Measurements from ENCODE around the gene EMP2.
A peak's percentile ranks its signal among the peaks of the same experiment; 100 is the strongest.
"Not testable (repeated sequence)": the region's sequence is repeated elsewhere in the genome, so short reads cannot be mapped to it uniquely, and the experiment has no call there.

Gene EMP2

DNA sequence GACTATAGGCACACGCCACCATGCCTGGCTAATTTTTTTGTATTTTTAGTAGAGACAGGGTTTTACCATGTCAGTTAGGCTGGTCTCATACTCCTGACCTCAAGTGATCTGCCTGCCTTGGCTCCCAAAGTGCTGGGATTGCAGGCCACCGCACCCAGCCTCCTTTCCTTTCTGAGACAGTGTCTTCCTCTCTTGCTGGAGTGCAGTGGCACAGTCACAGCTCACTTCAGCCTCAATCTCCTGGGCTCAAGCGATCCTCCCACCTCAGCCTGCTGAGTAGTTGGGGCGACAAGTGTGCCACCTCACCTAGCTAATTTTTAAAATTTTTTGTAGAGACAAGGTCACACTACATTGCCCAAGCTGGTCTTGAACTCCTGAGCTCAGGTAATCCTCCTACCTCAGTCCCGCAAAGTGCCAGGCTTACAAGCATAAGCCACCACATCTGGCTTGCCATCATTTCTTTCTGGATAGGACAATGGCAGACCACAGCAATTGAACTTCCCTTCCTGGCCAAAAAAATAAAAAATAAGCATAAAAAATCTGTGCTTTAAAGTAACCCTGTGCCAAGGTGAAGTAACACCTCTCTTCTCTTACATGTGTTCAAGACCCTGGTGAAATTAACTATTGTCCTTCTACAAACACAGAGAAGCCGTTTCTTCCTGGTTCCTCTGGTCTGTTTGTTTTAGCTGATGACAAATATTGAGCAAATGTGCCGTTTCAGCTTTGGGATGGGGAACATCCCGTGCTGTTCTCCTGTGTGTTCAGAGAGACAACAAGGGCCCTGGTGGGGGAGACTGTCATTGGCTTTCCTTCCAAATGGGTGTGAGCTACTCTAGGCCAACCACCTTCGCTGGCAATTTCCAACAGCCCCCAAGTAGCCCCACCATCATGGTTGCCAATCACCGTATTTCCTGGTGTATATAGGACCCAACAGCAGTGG lies 60.2 kb downstream of the EMP2 start:
- DNase-seq, result no peak

DNA sequence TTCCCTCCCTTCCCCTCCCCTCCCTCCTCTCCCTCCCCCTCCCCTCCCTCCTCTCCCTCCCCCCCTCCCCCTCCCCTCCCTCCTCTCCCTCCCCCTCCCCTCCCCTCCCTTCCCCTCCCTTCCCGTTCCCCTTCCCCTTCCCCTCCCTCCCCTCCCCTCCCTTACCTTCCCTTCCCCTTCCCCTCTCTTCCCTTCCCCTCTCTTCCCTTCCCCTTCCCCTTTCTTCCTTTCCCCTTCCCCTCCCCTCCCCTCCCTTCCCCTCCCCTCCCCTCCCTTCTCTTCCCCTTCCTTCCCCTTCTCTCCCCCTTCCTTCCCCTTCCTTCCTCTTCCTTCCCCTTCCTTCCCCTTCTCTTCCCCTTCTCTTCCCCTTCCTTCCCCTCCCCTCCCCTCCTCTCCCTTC lies 61.1 kb downstream of the EMP2 start:
- no peak for DNase-seq

DNA sequence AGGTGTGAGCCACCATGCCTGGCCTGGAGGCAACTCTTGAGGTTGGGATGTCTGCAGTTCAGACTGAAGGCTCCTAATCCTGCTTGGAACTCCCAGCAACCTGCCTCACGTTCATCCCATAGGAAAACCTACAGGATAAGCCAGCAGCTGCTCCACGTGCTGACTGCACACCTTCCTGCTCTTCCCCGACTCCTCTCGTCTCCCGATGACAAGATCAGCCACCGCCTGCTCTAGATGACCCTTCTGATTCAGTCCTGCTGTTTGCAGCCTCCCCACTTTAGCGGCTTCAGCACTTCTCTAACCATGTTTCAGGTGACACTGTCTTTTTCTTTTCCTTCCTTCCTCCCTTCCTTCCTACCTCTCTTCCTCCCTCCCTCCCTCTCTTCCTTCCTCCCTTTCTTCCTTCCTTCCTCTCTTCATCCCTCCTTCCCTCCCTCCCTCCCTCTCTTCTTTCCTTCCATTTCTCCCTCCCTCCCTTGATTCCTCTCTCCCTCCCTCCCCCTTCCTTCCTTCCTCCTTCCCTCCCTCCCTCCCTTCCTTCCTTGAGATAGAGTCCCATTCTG lies 61.8 kb downstream of the EMP2 start:
- no peak for DNase-seq

DNA sequence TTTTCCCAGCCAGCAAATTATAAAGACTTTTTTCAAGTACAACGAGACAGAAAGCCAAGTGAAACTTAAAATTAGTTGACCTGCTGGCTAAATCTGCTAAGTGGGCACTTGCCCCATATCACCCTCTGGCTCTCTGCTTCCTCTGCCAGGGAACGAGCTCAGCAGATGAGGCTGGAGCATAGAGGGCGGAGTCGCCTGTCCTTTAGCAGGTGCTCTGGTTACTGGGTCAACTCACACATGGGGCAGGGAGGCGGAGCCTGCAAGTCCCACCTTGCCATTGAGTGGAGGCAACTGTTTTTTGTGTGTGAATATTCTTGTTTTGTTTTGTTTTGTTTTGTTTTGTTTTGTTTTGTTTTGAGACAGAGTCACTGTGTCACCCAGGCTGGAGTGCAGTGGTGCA lies 62.5 kb downstream of the EMP2 start:
- no peak for DNase-seq

DNA sequence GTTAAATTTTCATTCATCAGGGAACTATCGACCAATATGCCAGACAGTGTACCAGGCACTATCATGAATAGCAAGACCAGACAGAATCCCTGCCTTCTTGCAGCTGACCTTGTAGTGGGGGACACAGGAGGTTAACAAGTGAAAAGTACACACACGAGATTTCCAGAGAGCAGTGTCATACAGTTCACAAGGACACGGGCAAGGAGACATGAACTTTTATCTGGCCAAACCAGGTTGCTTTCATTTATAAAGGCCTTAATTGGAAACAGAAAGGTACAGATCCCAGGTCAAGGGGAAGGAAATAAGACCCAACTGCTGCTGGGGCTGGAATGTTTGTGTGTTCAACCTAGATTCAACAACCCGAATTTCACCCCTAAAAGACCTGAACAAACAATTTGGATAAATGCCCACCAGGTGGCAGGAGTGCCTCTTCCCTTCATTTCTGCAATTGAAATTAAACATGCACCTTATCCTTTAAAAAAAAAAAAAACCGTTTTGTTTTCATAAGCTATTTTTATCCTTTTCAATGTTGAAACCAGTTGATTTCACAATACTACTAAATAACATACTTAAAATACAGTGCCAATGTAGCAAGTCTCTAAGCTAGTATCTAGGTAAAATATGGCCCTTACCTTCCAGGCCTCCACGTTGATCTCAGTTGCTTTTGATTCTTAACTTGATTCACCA lies 65.9 kb downstream of the EMP2 start:
- peak; percentile 28 for DNase-seq

DNA sequence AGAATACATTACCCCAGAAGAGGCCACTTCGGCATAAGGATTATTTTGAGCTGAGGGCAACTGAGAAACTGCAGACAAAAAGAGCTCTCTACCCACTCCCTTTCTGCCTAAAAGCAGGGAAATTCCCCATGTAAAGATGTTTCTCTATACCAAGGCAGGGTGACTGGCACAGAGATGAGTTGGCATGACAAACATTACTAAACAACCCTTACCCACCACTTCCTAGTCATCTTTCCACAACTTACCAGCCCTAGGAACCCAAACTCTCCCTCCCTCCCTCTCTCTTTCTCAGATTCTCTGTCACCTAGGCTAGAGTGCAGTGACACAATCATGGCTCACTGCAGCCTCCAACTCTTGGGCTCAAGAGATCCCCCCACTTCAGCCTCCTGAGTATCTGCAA lies 68.6 kb downstream of the EMP2 start:
- DNase-seq, result no peak

DNA sequence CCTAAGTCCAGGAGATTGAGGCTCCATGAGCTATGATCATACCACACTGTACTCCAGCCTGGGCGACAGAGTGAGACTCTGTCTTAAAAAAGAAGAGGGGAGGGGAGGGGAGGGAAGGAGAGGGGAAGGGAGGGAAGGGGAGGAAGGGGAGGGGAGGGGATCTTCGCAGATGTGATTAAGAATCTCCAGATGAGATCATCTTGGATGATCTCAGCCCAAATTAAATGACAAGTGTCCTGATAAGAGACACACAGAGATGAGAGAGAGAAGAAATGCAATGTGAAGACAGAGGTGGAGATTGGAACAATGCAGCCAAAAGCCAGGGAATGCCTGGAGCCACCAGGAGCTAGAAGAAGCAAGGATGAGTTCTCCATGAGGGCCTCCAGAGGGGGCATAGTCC lies 70.1 kb downstream of the EMP2 start:
- no peak for DNase-seq

DNA sequence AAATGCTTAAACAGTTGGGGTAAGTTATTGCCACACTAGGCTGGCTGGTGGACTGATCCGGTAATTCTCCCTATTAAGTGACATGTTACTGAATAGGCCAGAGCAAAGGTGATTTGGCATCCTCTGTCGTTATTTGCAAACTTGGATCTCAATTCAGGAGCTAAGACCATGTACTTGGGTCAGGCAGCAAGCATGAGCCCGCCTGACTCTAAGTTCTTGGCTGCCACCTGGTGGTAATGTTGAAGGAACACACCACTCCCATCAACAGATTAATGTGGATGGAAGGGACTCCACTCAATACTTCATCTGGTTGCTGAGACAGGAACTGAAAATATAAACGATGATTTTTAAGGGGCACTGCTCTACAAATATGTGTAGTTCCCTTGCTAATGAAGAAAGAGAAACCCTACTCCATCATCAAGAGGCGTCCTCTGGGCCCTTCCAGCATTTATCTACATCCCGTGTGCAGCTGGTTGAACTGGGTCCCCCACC lies 70.8 kb downstream of the EMP2 start:
- peak; percentile 49 for DNase-seq

DNA sequence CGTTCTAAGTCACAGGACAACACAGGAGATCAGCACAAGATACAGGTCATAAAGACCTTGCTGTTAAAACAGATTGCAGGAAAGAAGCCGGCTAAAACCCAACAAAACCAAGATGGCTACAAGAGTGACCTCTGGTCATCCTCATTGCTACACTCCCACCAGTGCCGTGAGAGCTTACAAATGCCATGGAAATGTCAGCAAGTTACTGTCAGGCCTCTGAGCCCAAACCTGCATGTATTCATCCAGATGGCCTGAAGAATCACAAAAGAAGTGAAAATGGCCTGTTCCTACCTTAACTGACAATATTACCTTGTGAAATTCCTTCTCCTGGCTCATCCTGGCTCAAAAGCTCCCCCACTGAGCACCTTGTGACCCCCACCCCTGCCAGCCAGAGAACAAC lies 75.1 kb downstream of the EMP2 start:
- not testable (repeated sequence) for DNase-seq

DNA sequence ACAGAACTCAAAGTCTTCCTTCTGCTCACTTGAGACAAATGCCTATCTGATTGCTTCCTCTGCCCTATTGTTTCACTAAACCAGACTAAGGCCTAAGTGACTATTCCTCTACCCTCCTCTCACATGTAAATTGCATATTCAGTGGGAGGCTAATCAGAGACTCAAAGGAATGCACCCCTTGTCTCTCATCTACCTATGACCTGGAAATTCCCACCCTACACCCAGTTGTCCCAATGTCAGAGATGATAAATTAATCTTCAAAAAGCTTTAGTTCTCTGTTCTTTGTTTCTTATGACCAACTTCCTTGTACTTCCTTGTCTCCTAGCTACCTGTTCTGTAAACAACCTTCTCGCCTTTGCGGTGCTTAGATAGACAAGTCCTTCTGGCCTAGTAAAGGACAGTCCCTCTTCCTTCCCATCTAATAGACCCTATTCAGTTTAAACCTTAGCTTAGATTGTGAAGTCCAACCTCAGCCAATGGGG lies 76.0 kb downstream of the EMP2 start:
- DNase-seq, result no peak

DNA sequence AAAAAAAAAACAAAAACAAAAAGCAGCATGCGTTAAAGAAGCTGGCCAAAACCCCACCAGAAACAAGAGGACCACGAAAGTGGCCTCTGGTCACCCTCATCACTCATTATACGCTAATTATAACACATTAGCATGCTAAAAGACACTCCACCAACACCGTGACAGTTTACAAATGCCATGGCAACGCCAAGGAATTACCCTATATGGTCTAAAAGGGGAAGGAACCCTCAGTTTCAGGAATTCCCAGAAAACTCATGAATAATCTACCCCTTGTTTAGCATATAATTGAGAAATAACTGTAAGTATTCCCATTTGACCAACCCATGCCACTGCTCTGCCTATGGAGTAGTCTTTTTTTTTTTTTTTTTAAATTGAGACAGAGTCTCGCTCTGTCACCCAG lies 77.6 kb downstream of the EMP2 start:
- no peak for DNase-seq

DNA sequence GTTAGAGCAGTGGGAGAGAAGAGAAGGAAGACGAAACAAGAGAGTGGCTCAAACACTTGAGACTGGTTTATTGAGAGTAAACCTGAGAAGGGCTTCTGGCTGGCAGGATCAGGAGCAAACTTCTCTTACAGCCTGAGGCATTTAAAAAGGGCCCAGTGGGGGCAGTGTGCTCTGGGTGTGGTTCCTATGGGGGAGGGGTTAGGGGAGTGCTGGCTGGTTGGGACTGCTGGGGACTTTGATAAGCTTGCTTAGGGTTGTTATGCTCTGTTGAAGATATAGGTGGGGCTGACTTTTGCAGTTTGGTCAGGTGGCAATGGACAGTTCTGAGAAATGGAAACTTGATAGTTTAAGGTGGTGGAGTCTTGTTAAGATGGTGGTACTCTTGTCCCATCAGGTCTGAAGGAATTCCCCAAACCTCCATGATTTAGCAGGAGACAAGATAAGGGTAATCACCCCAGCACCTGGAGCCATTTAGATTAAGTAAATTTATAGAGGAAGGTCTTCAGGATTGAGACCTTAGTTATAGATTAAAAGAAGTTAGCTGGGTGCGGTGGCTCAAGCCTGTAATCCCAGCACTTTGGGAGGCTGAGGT lies 79.3 kb downstream of the EMP2 start:
- no peak for DNase-seq

DNA sequence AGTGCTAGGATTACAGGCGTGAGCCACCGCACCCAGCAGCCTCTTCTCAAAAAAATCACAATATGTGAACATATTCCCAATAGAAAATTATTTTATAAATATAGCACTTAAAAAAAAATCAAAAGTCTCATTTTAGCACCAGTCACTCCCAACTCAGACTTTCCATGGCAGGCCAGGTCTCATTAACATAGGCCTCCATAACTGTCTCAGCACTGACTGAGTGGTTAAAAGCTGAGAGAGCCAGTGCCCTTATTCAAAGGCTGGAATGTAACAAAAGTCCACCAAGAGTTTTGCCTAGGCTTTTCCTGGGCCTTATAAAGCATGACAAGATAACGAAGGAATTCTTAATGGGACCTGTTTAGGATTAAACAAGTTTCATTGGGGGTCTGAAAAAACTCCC lies 79.8 kb downstream of the EMP2 start:
- DNase-seq, result no peak

DNA sequence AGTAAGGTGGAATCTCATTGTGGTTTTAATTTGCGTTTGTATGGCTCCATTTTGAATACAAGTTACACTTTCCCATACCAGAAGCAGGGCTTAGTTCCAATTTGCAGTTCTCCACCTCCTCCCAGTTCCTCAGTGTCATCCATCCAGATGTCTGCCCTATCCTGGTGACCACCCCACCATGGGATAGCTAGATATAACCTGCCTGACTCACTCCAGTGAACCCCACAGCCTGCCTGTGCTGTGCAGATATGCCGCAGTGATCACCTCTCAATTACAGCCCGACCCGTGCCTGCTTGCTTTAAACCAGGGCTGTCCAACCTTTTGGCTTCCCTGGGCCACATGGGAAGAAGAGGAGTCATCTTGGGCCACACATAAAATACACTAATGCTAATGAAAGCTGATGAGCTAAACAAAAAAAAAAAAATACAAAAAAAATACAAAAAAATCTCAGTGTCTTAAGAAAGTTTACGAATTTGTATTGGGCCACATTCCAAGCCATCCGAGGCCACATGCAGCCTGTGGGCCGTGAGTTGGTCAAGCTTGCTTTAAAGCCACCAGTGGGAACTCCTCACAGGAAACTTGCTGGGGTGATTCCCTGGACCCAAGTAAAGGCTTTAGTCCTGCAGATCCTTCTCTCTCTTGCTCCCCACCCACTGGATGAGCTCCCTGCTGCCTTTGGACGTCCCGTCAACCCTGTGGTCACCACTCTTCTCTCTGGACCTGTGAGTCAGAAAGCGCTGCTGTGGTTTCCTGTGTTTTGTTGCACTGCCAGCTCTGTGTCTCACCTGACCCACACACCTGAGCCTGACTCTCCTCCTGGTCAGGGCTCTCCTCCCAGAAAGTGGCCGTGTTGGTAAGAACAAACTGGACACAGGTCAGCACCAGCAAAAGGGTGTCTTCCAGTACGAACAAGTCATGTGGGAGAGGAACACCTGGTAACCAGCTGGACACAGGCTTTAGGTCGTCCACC lies 83.0 kb downstream of the EMP2 start:
- DNase-seq, result no peak

DNA sequence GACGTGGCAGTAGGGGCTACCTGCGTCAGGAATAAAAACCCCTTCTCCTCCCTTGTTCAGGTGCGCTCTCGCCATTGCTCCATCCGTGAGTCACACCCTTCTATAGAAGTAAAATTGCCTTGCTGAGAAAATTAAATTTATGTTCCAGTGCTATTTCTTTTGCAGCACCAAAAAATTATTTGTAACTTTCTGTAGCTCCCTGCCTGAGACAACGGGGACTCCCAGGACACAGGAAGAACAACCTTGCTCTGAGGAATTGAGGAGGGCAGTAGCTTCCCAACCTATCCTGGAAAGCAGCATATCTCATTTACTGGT lies 85.4 kb downstream of the EMP2 start:
- no peak for DNase-seq

DNA sequence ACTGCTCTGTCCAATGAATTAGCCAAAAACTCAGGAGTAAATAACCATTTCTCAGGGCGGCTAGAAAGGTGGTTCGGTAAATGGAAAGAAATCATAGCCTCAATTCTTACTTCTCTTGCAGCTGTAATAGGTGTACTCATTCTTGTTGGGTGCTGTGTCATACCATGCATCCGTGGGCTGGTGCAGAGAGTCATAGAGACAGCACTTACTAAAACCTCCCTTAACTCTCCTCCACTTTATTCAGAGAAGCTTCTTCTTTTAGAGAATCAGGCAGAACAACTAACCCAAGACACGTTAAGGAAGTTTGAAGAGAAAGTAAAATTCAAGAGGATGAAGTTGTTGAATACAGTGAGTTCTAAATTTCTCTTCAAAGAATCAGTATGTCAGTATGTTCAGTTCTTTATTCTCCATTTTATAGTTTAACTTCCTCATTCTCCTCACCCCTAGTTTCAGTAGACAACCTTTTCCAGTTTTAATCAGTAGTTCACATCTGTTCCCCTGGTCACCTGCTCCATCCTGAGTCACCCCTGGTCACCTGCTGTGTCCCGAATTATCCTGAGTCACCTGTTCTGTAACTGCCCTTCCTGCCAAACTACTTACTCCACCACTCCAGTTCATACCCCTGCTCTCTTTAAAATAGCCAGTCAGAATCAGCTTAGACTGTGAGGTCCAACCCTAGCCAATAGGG lies 85.9 kb downstream of the EMP2 start:
- DNase-seq, result no peak

DNA sequence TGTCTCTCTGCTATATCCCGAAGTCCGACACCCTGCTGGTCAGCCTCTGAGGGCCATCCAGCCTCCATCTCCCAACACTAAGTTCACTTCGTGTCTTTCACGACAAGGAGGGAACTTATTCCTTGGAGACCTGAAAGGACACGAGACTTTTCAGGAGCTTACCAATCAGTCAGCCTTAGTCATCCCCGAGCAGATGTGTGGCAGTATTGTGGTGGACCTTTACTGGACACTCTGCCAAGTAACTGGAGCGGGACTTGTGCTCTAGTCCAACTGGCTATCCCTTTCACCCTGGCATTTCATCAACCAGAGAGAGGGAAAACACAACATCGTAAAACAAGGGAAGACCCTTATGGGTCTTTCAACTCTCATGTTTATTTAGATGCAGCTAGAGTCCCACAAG lies 87.1 kb downstream of the EMP2 start:
- DNase-seq, result no peak

DNA sequence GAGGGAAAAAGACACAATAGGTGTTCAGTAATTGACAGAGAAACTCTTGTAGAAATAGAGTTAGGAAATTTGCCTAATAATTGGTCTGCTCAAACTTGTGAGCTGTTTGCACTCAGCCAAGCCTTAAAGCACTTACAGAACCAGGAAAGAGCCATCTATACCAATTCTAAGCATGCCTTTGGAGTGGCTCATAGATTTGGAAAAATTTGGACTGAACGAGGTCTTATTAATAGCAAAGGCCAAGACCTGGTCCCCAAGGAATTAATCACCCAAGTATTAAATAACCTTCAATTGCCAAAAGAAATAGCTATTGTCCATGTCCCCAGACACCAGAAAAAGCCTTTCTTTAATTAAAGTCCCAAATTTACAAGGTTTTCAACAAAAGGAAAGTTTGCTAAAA lies 90.3 kb downstream of the EMP2 start:
- DNase-seq, result no peak

DNA sequence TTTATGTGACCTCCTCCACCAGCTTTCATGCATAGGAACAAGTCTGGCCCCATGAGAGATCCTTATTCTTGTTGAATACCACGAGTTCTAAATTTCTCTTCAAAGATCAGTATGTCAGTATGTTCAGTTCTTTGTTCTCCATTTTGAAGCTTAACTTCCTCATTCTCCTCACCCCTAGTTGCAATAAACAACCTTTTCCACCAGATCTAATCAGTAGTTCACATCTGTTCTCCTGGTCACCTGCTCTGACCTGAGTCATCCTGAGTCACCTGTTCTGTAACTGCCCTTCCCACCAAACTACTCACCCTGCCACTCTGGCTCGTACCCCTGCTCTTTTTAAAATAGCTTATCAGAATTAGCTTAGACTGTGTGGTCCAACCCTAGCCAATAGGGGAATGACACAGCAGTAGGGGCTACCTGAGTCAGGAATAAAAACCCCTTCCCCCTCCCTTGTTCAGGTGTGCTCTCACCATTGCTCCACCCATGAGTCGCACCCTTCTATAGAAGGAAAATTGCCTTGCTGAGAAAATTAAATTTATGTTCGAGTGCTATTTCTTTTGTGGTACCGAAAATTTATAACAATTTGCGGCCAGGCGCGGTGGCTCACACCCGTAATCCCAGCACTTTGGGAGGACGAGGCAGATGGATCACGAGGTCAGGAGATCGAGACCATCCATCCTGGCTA lies 94.6 kb downstream of the EMP2 start:
- DNase-seq, result no peak

DNA sequence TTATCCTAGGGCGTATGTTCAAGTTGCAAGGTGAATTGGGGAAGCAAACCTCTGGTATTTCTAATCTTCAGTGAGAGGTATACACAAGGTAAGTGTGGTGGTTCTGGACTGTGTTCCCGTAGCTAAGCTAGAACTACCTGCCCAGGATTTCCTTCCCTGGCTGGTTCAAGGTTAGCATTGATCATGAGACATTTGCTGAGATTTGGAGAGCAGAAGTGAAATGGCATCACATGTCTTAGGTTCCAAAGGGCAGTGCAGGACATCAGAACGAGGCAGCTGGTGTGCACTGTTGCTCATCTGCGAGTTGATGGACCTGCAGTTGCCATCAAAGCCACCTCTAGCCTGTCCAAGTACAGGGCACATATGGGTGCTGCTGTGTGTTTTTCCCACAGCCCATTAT lies 95.2 kb downstream of the EMP2 start:
- no peak for DNase-seq

DNA sequence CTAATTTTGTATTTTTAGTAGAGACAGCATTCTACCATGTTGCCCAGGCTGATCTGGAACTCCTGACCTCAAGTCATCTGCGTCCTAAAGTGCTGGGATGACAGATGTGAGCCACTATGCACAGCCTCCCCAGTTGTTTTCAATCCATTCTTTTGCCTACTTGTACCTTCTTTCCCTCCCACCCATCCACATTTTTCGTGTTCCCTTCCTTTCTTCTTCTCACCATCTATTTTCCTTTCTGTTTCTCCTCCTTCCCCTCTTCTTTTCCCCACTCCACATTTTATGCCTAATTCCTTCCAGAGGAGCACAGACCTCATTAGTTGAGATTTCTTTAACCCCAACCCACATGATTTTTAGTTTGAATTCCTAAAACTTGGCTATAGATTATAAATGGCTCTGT lies 100.2 kb downstream of the EMP2 start:
- no peak for DNase-seq
